ENCODE data around the gene MRPS14.

MRPS14 gene

DNA sequence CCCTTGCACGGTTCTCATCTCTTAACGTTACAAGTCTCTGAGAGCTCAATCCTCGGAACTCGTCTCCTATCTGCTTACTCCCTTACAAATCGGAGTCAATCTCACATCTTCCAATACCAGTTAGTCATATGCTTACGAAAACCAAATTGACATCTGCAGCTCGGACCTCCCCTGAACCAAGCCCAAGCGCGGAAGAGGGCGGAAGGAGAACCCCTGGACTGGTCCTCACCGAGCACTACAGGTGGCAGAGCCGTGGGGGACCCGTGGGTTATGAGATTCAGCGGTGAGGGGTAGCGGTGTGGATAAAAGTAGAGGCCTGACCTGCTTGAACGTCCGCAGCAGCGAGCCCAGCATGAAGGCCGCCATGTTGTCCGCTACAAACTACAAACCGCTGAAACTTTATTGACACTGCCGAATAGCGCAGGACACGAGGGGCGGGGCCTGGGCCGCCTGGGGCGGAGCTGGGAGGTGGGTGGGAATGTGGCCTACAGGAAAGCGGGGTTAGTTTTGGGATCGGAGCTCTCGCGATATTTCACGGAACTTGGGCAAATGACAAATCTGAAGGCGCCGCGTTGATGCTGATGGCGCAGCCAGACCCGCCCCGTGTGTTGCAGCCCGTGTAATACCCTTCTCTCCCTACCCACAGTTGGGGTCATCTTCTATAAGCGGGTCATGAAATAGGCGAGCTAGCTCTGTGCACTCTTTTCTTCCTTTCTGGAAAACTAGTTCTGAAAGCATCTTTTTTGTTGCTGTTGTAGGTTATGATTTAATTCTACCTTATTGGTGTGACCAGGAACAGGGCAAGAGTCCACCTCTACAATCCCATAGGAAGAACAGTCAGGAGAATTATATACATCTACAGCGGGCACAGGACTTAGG, at the start of gene MRPS14:
MRPS14 (minus strand) TSS at position 383 of the 879 bp plus-strand sequence; CDS start at position 366, 17 bp downstream.
- peak within 1 kb of the TSS; percentile 87 for H3K4me3 ChIP-seq (ENCODE audit: low read depth, low read length)
- TF ChIP-seq CTCF (IDR thresholded peaks at IDR 0.05; ENCODE audit: borderline replicate concordance, insufficient read depth, low read depth, low read length): no peak

DNA sequence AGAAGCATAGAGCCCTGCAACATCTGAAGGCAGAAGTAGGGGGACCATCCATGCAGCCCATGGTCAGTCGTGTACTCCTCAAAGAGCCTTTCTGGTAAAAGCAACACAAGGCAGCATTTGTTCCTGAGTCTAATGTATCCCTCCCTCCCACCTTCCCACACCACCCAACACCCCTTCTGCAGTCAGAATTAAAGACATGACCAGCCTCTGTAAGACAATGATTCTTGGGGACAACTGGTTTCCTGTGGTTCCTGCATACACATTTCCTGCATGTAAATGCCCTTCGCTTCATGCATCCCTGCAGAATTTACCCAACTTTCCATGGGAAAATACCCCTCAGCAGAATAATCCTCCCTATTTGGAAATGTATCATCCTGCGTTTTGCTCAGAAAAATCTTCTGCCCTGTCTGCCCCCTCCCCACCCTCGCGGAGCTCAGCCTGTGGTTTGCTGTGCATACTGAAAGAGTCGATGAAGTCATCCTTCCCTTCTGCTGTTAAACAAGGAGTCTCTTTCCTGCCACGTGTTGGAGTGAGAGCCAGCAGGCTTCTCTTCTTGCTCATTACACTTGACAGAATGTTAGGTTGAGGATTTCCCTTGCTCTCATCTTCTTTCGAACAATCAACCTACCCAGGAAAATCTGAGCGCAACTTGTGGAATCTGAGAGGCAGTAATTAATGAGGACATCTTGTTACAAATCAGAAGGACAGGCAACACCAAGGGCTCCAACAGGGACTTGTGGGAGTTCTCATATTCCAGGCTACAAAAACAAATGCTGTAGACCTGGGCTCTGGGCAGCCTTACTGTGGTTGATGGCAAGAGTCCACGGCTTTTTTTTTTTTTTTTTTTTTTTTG, 49.1 kb upstream of the MRPS14 start:
- TF ChIP-seq CTCF (IDR thresholded peaks at IDR 0.05; ENCODE audit: borderline replicate concordance, insufficient read depth, low read depth, low read length): no peak

GRCh38 chr1:175071276-175071943, 48.2 kb upstream of the MRPS14 start:
- no peak for TF ChIP-seq CTCF (IDR thresholded peaks at IDR 0.05; ENCODE audit: borderline replicate concordance, insufficient read depth, low read depth, low read length)
- H3K4me3 ChIP-seq (ENCODE audit: low read depth, low read length): no peak overlapping the region

More for the DNA sequence above, 49.1 kb upstream of the MRPS14 start:
- no peak overlapping the region for H3K4me3 ChIP-seq (ENCODE audit: low read depth, low read length)

GRCh38 chr1:175070818-175071217, 47.6 kb upstream of the MRPS14 start:
- H3K4me3 ChIP-seq (ENCODE audit: low read depth, low read length): no peak overlapping the region
- no peak for TF ChIP-seq CTCF (IDR thresholded peaks at IDR 0.05; ENCODE audit: borderline replicate concordance, insufficient read depth, low read depth, low read length)

- no peak for TF ChIP-seq CTCF (IDR thresholded peaks at IDR 0.05; ENCODE audit: borderline replicate concordance, insufficient read depth, low read depth, low read length)
- H3K4me3 ChIP-seq (ENCODE audit: low read depth, low read length): no peak within 1 kb of the TSS
Observed at GRCh38 chr1:175067362-175068106, 44.3 kb upstream of the MRPS14 start, which contains the start of gene TNN. TSS of gene TNN (plus strand) at chr1:175067833. CDS start at chr1:175077419, 9,586 bp downstream.

DNA sequence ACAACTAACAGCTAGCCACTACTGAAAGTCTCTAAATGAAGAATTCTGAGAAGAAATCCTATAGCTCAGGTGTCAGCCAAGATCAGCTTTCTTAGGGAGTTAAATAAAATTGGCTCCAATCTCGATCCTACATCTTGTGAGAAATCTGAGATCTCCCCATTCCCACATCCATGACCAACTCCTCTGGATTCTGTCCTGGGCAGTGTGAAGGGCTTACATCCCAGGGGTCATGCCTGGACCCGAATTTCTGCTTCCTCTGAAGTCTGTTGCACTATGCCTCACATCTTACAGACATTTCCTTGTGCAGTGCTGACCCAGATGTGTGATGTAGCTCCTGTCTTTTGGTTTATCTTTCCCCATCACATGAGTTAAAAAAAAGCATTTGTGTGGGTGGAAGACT, 39.6 kb upstream of the MRPS14 start:
- no peak for TF ChIP-seq CTCF (IDR thresholded peaks at IDR 0.05; ENCODE audit: borderline replicate concordance, insufficient read depth, low read depth, low read length)
- H3K4me3 ChIP-seq (ENCODE audit: low read depth, low read length): no peak overlapping the region

All from GM12875 (cell line).